PC-3 (cell line): ENCODE data around the gene ICA1L.

Experiments
- CTCF ChIP-seq: fragments of 300-600 bp; sonication (generic); conservative IDR thresholded peaks from 2 replicates; pipeline ENCODE4 v1.5.1; 2017; ENCODE audit warnings: antibody characterized with exemption, low read depth, mild to moderate bottlenecking, low read length
- EZH2 ChIP-seq: fragments of 300-600 bp; sonication (generic); IDR thresholded peaks from one replicate; pipeline ENCODE4 v1.6.1; 2017; ENCODE audit warnings: antibody characterized with exemption, mild to moderate bottlenecking, low read length; ENCODE audit not compliant: unreplicated experiment
- EZH2phosphoT487 ChIP-seq: fragments of 300-600 bp; sonication (generic); IDR thresholded peaks from 2 replicates; pipeline ENCODE4 v1.6.1; 2018; ENCODE audit warnings: mild to moderate bottlenecking, antibody characterized with exemption, low read length, borderline replicate concordance

- TF ChIP-seq CTCF (no peak), EZH2phosphoT487 (no peak), EZH2 (no peak)
Measured at GRCh38 chr2:202754936-202755335, 116.6 kb downstream of the ICA1L start.
